HL-60 (cell line): ENCODE measurements around the gene MLYCD.
A peak's percentile ranks its signal among the peaks of the same experiment; 100 is the strongest.

Experiments
- DNase-seq, 2 experiments: peaks; one replicate each; pipeline ENCODE4 v3.0.0-alpha.2; 2010 to 2020; ENCODE audit warnings: low read depth in 1 of 2, low spot score in 1 of 2
- H3K27ac ChIP-seq: fragments of 250-450 bp; sonication (Bioruptor Pico); replicated peaks from 2 replicates; pipeline ENCODE4 v1.5.1; 2020; ENCODE audit warnings: mild to moderate bottlenecking, moderate library complexity
- H3K27me3 ChIP-seq: fragments of 250-450 bp; sonication (Bioruptor Pico); 2 replicates; pipeline ENCODE4 v1.5.1; 2021; ENCODE audit warnings: mild to moderate bottlenecking, moderate library complexity; ENCODE audit not compliant: insufficient read depth, poor library complexity, severe bottlenecking
- H3K4me3 ChIP-seq: replicated peaks from 2 replicates; pipeline ENCODE4 v1.5.1; 2011; ENCODE audit warnings: mild to moderate bottlenecking, control low read depth, low read length; ENCODE audit not compliant: insufficient read depth
- CTCF ChIP-seq: IDR thresholded peaks from one replicate; pipeline ENCODE4 v1.5.1; 2011; ENCODE audit warnings: low read length, control low read depth, inconsistent platforms; ENCODE audit not compliant: insufficient read depth
- GABPA ChIP-seq: IDR thresholded peaks from 2 replicates; pipeline ENCODE4 v1.6.1; 2012; ENCODE audit warnings: low read depth
- POLR2AphosphoS5 ChIP-seq: IDR thresholded peaks from 2 replicates; pipeline ENCODE4 v1.6.1; 2012; ENCODE audit warnings: low read depth
- REST ChIP-seq: IDR thresholded peaks from 2 replicates; pipeline ENCODE4 v1.6.1; 2012; ENCODE audit warnings: low read depth; ENCODE audit not compliant: insufficient replicate concordance
- SPI1 ChIP-seq: IDR thresholded peaks from 2 replicates; pipeline ENCODE4 v1.6.1; 2012; ENCODE audit warnings: low read depth, mild to moderate bottlenecking, borderline replicate concordance

Gene MLYCD

GRCh38 chr16:83932955-83933673 is 34.2 kb downstream of the MLYCD start:
- DNase-seq = no peak
- Histone ChIP-seq H3K27ac (no peak overlapping the region), H3K4me3 (no peak overlapping the region), H3K27me3 (no peaks in the 10 kb centered on the region)
- TF ChIP-seq GABPA (no peak), SPI1 (no peak)

- Histone ChIP-seq H3K4me3 (no peak overlapping the region), H3K27ac (no peak overlapping the region), H3K27me3 (no peaks in the 10 kb centered on the region)
- no peak for DNase-seq
- TF ChIP-seq POLR2AphosphoS5 (no peak), REST (no peak), CTCF (no peak), SPI1 (no peak), GABPA (no peak)
Measured at GRCh38 chr16:83933885-83934683, 35.2 kb downstream of the MLYCD start.

- no peak for DNase-seq
- Histone ChIP-seq H3K27ac (no peak overlapping the region), H3K4me3 (no peak overlapping the region), H3K27me3 (no peaks in the 10 kb centered on the region)
- TF ChIP-seq SPI1 (no peak), REST (no peak), CTCF (no peak), GABPA (no peak), POLR2AphosphoS5 (no peak)
Measured at GRCh38 chr16:83934684-83934977, 35.7 kb downstream of the MLYCD start.

GRCh38 chr16:83935005-83935857 is 36.3 kb downstream of the MLYCD start:
- Histone ChIP-seq H3K4me3 (no peak overlapping the region), H3K27ac (peak overlapping the region; percentile 40), H3K27me3 (no peaks in the 10 kb centered on the region)
- peak in 1 of 2 experiments; percentile 36 for DNase-seq
- TF ChIP-seq POLR2AphosphoS5 (no peak), SPI1 (no peak), CTCF (no peak), GABPA (no peak), REST (no peak)
